Measurements from ENCODE around the gene GPATCH8.
A peak's percentile ranks its signal among the peaks of the same experiment; 100 is the strongest.

The GPATCH8 gene

DNA sequence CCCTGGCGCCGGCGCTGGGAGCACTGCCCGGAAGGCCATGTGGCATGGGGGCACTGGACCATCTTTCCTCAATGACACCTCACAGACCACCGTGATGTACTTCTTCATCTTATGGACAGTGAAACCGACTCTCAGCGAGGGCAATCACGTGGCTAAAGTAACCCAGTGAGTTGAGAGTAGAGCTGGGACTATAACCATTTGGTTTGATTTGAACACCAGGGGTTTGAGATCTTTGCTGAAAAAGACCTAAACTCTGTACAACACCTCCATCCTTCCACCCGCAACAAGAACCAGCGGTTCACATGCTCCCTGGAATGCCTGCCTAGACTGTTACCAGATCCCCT is 117.1 kb downstream of the GPATCH8 start:
- DNase-seq (ENCODE audit: low spot score), result no peak
- no peak overlapping the region for H3K27ac ChIP-seq
- peak overlapping the region; percentile 67 for H3K4me3 ChIP-seq
- TF ChIP-seq, protein P1, sequence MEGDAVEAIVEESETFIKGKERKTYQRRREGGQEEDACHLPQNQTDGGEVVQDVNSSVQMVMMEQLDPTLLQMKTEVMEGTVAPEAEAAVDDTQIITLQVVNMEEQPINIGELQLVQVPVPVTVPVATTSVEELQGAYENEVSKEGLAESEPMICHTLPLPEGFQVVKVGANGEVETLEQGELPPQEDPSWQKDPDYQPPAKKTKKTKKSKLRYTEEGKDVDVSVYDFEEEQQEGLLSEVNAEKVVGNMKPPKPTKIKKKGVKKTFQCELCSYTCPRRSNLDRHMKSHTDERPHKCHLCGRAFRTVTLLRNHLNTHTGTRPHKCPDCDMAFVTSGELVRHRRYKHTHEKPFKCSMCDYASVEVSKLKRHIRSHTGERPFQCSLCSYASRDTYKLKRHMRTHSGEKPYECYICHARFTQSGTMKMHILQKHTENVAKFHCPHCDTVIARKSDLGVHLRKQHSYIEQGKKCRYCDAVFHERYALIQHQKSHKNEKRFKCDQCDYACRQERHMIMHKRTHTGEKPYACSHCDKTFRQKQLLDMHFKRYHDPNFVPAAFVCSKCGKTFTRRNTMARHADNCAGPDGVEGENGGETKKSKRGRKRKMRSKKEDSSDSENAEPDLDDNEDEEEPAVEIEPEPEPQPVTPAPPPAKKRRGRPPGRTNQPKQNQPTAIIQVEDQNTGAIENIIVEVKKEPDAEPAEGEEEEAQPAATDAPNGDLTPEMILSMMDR (IDR thresholded peaks at IDR 0.05), result no peak

DNA sequence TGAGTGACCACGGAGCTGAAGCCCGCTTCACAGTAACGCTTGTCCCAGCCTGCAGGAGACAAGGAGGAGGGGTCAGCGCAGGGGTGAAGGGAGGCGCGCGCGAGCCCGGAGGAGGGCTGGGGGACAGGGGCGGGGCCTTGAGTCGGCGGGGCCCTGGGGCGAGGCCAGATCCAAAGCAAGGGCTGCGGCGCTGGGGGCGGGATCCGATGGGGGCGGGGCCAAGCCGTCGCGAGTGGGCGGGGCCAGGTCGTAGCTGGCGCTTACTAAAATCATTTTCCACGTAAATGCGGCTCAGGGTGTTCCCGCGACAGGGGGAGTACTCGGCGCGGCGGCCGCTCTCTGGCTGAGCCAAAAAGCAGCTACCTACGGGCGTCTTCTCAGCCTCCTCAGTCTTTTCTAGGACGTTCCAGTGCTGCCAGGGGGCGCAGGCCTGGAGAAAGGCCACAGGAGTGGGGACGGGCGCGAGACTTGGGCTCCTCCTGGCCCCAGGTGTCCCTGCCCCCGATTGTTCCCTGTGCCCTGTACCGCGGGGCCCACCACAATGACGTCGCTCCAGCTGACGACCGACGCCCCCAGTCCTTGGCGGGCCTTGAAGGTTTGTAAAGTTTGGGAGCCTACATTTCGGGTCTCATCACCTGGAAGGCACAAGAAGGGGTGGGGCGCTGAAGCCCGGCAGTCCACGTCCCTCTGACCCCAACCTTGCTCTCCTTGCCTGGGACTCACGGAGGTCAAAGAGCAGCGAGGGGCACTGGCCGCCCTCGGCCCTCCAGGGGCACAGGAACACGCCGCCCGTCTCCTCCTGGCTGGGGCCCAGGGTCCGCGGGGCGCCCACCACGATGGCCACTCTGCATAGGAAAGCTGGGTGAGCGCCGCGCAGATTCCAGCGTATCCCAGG is 117.7 kb downstream of the GPATCH8 start:
- H3K27ac ChIP-seq, result no peak overlapping the region
- TF ChIP-seq, protein P1 (IDR thresholded peaks at IDR 0.05), result no peak
- no peak for DNase-seq (ENCODE audit: low spot score)
- H3K4me3 ChIP-seq, result peak overlapping the region; percentile 67

- no peak for DNase-seq (ENCODE audit: low spot score)
- peak overlapping the region; percentile 67 for H3K4me3 ChIP-seq
- H3K27ac ChIP-seq, result no peak overlapping the region
- TF ChIP-seq, protein P1 (IDR thresholded peaks at IDR 0.05), result no peak
These were observed 118.4 kb downstream of the GPATCH8 start for GRCh38 chr17:44384823-44385286.

- no peak overlapping the region for H3K27ac ChIP-seq
- DNase-seq (ENCODE audit: low spot score), result no peak
These were observed 118.9 kb downstream of the GPATCH8 start for GRCh38 chr17:44384281-44384822.

GRCh38 chr17:44383861-44384260 is 119.3 kb downstream of the GPATCH8 start:
- no peak for DNase-seq (ENCODE audit: low spot score)
- TF ChIP-seq, protein P1 (IDR thresholded peaks at IDR 0.05), result no peak
- H3K27ac ChIP-seq, result no peak overlapping the region
- no peak overlapping the region for H3K4me3 ChIP-seq

More at GRCh38 chr17:44384281-44384822, 118.9 kb downstream of the GPATCH8 start:
- TF ChIP-seq, protein P1 (IDR thresholded peaks at IDR 0.05), result no peak
- H3K4me3 ChIP-seq, result peak overlapping the region; percentile 67

DNA sequence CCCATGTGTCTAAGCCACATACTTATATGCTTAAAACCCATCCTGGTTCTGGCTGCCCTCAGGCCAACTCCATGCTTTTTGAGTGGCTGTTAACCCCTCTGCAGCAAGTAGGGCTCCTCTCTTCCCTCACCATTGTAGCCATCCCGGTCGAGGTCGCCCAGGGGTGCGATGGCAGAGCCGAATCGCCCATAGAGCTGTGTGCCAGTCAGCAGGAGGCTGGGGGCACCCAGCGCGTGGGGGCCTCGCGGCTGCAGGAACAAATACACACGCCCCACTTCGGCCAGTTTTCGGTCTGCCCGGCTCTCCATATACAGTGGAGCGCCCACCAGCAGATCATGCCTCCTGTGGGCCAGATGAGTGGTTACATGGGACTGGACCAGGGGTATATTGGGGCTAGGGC is 119.8 kb downstream of the GPATCH8 start:
- TF ChIP-seq, protein P1 (IDR thresholded peaks at IDR 0.05), result no peak
- DNase-seq (ENCODE audit: low spot score), result no peak

DNA sequence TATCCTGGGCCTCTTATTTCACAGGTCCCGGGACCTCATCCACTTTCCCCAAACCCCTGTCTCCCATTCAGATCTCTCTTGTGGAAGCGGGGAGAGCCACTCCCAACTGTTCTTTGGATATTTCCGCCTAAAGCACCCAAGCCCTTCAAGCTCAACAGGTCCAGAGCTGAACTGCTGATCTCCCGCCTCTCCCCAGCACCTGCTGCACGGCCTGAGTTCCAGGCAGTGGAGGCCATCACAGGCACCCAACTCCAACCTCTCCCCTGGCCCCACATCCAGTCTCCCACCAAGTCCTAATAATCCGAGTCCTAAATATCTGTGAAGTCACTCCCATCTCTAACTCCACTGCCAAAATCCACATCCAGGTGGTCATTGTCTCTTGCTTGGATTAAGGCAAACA is 120.3 kb downstream of the GPATCH8 start:
- no peak overlapping the region for H3K27ac ChIP-seq
- H3K4me3 ChIP-seq, result no peak overlapping the region
- no peak for DNase-seq (ENCODE audit: low spot score)
- TF ChIP-seq, protein P1 (IDR thresholded peaks at IDR 0.05), result no peak

More for the DNA sequence above, 119.8 kb downstream of the GPATCH8 start:
- Histone ChIP-seq H3K4me3 (no peak overlapping the region), H3K27ac (no peak overlapping the region)

All from coronary artery (tissue), 2 donors.